OCI-LY1 (cell line): Measurements from ENCODE around the gene DAAM2.

ENCODE experiments used
- H2AFZ ChIP-seq: fragments of 200-600 bp; sonication (generic), shearing (Covaris generic); 2 replicates; pipeline ENCODE4 v1.6.0; 2014; ENCODE audit warnings: antibody characterized with exemption, mild to moderate bottlenecking, low read length
- H3F3A ChIP-seq: fragments of 200-600 bp; sonication (generic), shearing (Covaris generic); 2 replicates; pipeline ENCODE4 v1.6.0; 2014; ENCODE audit warnings: mild to moderate bottlenecking, antibody characterized with exemption, low read length, moderate library complexity; ENCODE audit not compliant: insufficient read depth
- H3K27ac ChIP-seq: fragments of 200-600 bp; sonication (generic); 2 replicates; pipeline ENCODE4 v1.5.1; 2014; ENCODE audit warnings: low read length, mixed run types, mild to moderate bottlenecking, low read depth; ENCODE audit not compliant: poor library complexity, severe bottlenecking
- H3K27me3 ChIP-seq: fragments of 200-600 bp; sonication (generic); 2 replicates; pipeline ENCODE4 v1.6.0; 2014; ENCODE audit warnings: antibody characterized with exemption, mild to moderate bottlenecking, low read length, moderate library complexity; ENCODE audit not compliant: insufficient read depth
- H3K36me3 ChIP-seq: fragments of 200-600 bp; sonication (generic); 2 replicates; pipeline ENCODE4 v1.6.1; 2014; ENCODE audit warnings: mild to moderate bottlenecking, antibody characterized with exemption, low read length, moderate library complexity, mixed read lengths; ENCODE audit not compliant: insufficient read depth
- H3K4me1 ChIP-seq: fragments of 200-600 bp; sonication (generic); 2 replicates; pipeline ENCODE4 v1.5.1; 2014; ENCODE audit warnings: mild to moderate bottlenecking, low read length, moderate library complexity; ENCODE audit not compliant: insufficient read depth, severe bottlenecking
- H3K4me2 ChIP-seq: fragments of 200-600 bp; sonication (generic), shearing (Covaris generic); 2 replicates; pipeline ENCODE4 v1.6.1; 2014; ENCODE audit warnings: low read length
- H3K4me3 ChIP-seq: fragments of 200-600 bp; sonication (generic); 2 replicates; pipeline ENCODE4 v1.5.1; 2014; ENCODE audit warnings: low read length, low read depth, mild to moderate bottlenecking, mixed read lengths; ENCODE audit not compliant: poor library complexity, severe bottlenecking
- H3K79me2 ChIP-seq: fragments of 200-600 bp; shearing (Covaris generic); 2 replicates; pipeline ENCODE4 v1.6.1; 2016; ENCODE audit warnings: mixed run types, low read length, mixed read lengths; ENCODE audit not compliant: insufficient read depth
- H3K9ac ChIP-seq: fragments of 200-600 bp; sonication (generic), shearing (Covaris generic); 2 replicates; pipeline ENCODE4 v1.6.1; 2014; ENCODE audit warnings: mild to moderate bottlenecking, low read length, mixed read lengths
- H3K9me2 ChIP-seq: fragments of 200-600 bp; sonication (generic), shearing (Covaris generic); 2 replicates; pipeline ENCODE4 v1.6.1; 2014; ENCODE audit warnings: low read depth, mild to moderate bottlenecking, low read length, mixed read lengths
- H3K9me3 ChIP-seq: fragments of 200-600 bp; shearing (Covaris generic); 2 replicates; pipeline ENCODE4 v1.6.1; 2014; ENCODE audit warnings: low read length, mixed read lengths
- H4K20me1 ChIP-seq: fragments of 200-600 bp; sonication (generic), shearing (Covaris generic); 2 replicates; pipeline ENCODE4 v1.6.0; 2016; ENCODE audit warnings: mild to moderate bottlenecking, low read length; ENCODE audit not compliant: insufficient read depth
- CTCF ChIP-seq: fragments of 200-600 bp; sonication (generic), shearing (Covaris generic); IDR thresholded peaks from 2 replicates; pipeline ENCODE4 v1.5.1; 2017; ENCODE audit warnings: mild to moderate bottlenecking, antibody characterized with exemption, low read length, moderate library complexity, mixed read lengths
- EZH2 ChIP-seq: fragments of 200-600 bp; sonication (generic), shearing (Covaris generic); IDR thresholded peaks from 2 replicates; pipeline ENCODE4 v1.8.0; 2017; ENCODE audit warnings: borderline replicate concordance, mixed run types, mild to moderate bottlenecking, antibody characterized with exemption, low read length, moderate library complexity, mixed read lengths

The DAAM2 gene

GRCh38 chr6:39873439-39873838 lies 81.3 kb downstream of the DAAM2 start:
- H3K4me2 ChIP-seq = no peak overlapping the region
- no peaks in the 10 kb centered on the region for H3K4me1 ChIP-seq
- no peak overlapping the region for H3K9ac ChIP-seq
- H3K36me3 ChIP-seq = no peaks in the 10 kb centered on the region
- no peak overlapping the region for H2AFZ ChIP-seq
- H3K27ac ChIP-seq = no peak overlapping the region
- H3F3A ChIP-seq = no peaks in the 10 kb centered on the region
- H4K20me1 ChIP-seq = no peaks in the 10 kb centered on the region
- H3K79me2 ChIP-seq = no peaks in the 10 kb centered on the region
- H3K27me3 ChIP-seq = no peaks in the 10 kb centered on the region
- H3K9me2 ChIP-seq = no peaks in the 10 kb centered on the region
- no peak overlapping the region for H3K4me3 ChIP-seq
- no peaks in the 10 kb centered on the region for H3K9me3 ChIP-seq
- TF ChIP-seq CTCF = no peak
- no peak for TF ChIP-seq EZH2

- TF ChIP-seq EZH2 (no peak), CTCF (no peak)
- no peaks in the 10 kb centered on the region for H3F3A ChIP-seq
- no peaks in the 10 kb centered on the region for H3K4me1 ChIP-seq
- H3K9me3 ChIP-seq = no peaks in the 10 kb centered on the region
- no peaks in the 10 kb centered on the region for H3K27me3 ChIP-seq
- no peaks in the 10 kb centered on the region for H3K9me2 ChIP-seq
- H2AFZ ChIP-seq = no peak overlapping the region
- H3K4me3 ChIP-seq = no peak overlapping the region
- no peak overlapping the region for H3K9ac ChIP-seq
- no peaks in the 10 kb centered on the region for H3K79me2 ChIP-seq
- H3K36me3 ChIP-seq = no peaks in the 10 kb centered on the region
- no peaks in the 10 kb centered on the region for H4K20me1 ChIP-seq
- H3K27ac ChIP-seq = no peak overlapping the region
- H3K4me2 ChIP-seq = no peak overlapping the region
These were observed 83.9 kb downstream of the DAAM2 start for GRCh38 chr6:39876111-39876510.

DNA sequence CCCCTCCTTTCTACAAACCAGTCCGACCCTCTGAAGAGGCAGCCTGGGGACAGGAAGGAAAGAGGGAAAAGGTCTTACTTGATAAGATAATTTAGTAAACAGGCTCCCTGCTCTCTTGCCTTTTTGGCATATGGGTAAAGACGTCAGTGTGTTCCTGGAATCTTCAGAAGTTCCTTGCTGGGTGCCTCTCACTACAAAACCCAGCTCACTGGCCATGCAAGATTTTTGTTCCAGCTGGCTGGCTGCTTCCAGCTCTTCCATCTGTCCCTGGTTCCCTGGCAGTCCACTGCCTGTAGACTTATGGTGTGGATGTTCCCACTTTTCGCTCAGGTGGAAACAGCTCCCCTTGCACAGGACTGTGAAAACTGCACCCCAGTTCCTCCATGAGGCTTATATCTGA lies 84.7 kb downstream of the DAAM2 start:
- H3F3A ChIP-seq = no peaks in the 10 kb centered on the region
- no peaks in the 10 kb centered on the region for H4K20me1 ChIP-seq
- no peak overlapping the region for H3K4me2 ChIP-seq
- no peaks in the 10 kb centered on the region for H3K27me3 ChIP-seq
- no peaks in the 10 kb centered on the region for H3K4me1 ChIP-seq
- H3K36me3 ChIP-seq = no peaks in the 10 kb centered on the region
- H3K9me3 ChIP-seq = no peaks in the 10 kb centered on the region
- no peak overlapping the region for H3K27ac ChIP-seq
- no peaks in the 10 kb centered on the region for H3K9me2 ChIP-seq
- no peak overlapping the region for H3K9ac ChIP-seq
- H3K79me2 ChIP-seq = no peaks in the 10 kb centered on the region
- H2AFZ ChIP-seq = no peak overlapping the region
- TF ChIP-seq CTCF (no peak), EZH2 (no peak)
- no peak overlapping the region for H3K4me3 ChIP-seq
